Measurements from ENCODE around the gene ULBP1.
A peak's percentile ranks its signal among the peaks of the same experiment; 100 is the strongest.
"Not testable (repeated sequence)": the region's sequence is repeated elsewhere in the genome, so short reads cannot be mapped to it uniquely, and the experiment has no call there.

The ULBP1 gene

DNA sequence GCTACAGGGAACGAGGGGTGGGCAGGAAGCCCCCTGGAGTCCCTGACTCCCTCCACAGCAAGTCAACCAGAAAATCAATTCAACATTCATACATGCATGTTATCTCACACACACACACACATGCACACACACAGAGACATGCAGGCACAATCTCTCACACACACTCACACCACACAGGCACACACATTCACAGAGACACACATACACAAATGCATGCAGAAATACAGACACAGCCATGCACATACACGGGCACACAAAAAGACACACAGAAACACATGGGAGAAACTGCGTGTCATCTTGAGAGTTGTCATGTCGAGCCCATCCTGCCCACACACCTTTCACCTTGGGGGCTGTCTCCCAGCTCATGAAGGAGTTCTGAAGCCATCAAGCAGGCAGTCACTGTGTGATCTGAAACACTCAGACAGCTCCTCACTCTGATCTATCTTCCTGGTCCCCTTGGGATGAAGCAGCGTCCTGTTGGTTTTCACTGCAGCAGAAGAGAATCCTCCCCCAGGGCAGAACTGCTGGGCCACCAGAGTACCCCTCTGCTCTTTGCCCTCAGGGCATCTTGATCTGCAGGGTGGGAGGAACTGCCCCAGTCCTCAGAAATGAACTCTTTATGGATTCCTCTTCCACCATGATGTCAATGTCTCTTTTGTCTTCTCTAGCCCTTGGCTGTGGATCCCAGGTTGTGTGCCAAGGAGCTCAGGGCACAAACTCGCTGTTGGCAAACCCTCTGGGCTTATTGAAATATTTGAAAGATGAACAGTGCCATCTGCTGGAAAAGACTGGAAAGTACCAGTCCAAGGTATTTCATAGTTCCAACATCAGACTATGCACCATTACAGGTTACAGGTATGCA, 52.8 kb downstream of the ULBP1 start:
- no peak for DNase-seq (ENCODE audit: insufficient read length, low spot score)
- FAIRE-seq: peak; percentile 68
- TF ChIP-seq PAX5 (IDR thresholded peaks at IDR 0.05; ENCODE audit: insufficient read depth, low read length, severe bottlenecking) (no peak), POU2F2 (IDR thresholded peaks at IDR 0.05; ENCODE audit: low read depth, low read length) (no peak), SPI1 (IDR thresholded peaks at IDR 0.05; ENCODE audit: low read depth, low read length) (no peak), TAF1 (IDR thresholded peaks at IDR 0.05; ENCODE audit: low read depth, low read length) (no peak), POLR2AphosphoS5 (IDR thresholded peaks at IDR 0.05; ENCODE audit: low read depth, low read length) (no peak), POLR2A (IDR thresholded peaks at IDR 0.05; ENCODE audit: low read depth, low read length) (no peak)

DNA sequence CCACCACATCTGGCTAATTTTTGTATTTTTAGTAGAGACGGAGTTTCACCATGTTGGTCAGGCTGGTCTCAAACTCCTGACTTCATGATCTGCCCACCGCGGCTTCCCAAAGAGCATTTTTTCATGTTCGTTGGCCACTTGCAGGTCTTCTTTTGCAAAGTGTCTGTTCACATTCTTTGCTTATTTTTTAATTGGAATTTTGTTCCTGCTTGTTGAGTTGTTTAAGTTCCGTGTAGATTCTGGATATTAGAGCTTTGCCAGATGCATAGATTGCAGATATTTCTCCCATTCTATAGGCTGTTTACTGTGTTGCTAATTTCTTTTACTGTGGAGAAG, 53.4 kb downstream of the ULBP1 start:
- not testable (repeated sequence) for DNase-seq (ENCODE audit: insufficient read length, low spot score); FAIRE-seq

DNA sequence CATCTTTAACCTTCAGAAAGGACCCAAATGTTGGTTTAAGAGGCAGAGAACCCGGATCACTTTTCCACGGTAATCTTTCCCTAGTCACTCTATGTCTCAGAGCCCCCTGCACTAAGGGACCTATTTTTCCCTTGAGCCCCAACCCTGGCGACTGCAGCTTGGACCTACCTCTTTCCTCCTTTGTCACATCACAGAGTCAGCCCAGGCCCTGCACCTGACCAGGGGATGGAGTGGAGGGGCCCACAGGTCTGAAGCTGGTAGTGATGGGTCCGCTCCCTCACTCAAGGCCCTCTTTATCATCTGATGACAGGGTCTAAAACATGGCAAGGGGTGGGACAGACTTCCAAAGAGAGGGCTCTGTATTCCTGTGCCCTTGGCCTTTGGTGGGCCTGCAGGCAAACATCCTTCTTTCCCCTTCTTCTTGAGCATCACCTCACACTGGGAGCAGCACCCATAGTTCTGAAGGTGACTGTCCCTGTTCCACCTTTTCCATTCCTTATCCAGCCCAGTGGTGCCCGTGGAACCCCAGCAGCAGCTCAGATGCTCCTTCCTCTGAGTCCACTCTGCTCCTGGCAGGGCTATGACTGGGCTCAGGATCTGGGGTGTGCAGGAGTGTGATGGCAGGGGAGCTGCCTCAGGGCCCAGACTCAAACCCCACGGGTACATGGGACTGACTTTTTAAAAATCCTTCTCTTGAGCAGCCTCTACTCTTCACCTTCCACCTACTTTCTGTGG, 55.3 kb downstream of the ULBP1 start:
- DNase-seq (ENCODE audit: insufficient read length, low spot score): no peak
- no peak for FAIRE-seq
- TF ChIP-seq POU2F2 (IDR thresholded peaks at IDR 0.05; ENCODE audit: low read depth, low read length) (no peak), POLR2AphosphoS5 (IDR thresholded peaks at IDR 0.05; ENCODE audit: low read depth, low read length) (no peak), PAX5 (IDR thresholded peaks at IDR 0.05; ENCODE audit: insufficient read depth, low read length, severe bottlenecking) (no peak), TAF1 (IDR thresholded peaks at IDR 0.05; ENCODE audit: low read depth, low read length) (no peak), POLR2A (IDR thresholded peaks at IDR 0.05; ENCODE audit: low read depth, low read length) (no peak), SPI1 (IDR thresholded peaks at IDR 0.05; ENCODE audit: low read depth, low read length) (no peak)

DNA sequence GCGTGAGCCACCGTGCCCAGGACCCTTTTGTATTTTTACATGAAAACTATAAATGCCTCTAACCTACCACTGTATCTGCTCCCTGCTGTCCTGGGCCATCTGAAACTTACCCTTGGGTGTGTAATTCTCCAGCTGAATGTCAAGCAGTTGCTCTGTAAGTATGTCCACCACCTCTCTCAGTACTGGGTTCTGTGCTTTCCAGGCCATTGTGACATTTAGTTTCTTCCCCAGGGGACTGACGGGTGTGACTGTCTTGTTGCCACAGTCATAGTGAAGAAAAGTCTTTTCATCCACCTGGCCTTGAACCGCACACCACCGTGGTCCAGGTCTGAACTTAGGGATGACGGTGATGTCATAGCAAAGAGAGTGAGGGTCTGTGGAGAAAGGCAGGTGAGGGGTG, 58.1 kb downstream of the ULBP1 start:
- DNase-seq (ENCODE audit: insufficient read length, low spot score); FAIRE-seq: not testable (repeated sequence)

Data from GM12891 (cell line).